Suprapubic skin (tissue), 4 donors: ENCODE measurements around the gene MALT1.

ENCODE experiments used
- POLR2A ChIP-seq, 2 donors: fragments of 450-650 bp; IDR thresholded peaks; one replicate each; pipeline ENCODE4 v1.6.1; 2017; ENCODE audit warnings: antibody characterized with exemption in 2 of 2, mild to moderate bottlenecking in 2 of 2, moderate library complexity in 2 of 2
- POLR2AphosphoS5 ChIP-seq, 3 donors: sonication (generic); formaldehyde crosslinking; IDR thresholded peaks; one replicate each; pipeline ENCODE4 v1.6.1; 2017; ENCODE audit warnings: antibody characterized with exemption in 3 of 3
- TF ChIP-seq, protein P1 (sequence below), 2 donors: fragments of 200-600 bp in 1 of 2; fragments of 450-650 bp in 1 of 2; sonication (generic) in 1 of 2; IDR thresholded peaks; one replicate each; pipeline ENCODE4 v1.5.1; 2016 to 2019; ENCODE audit warnings: antibody characterized with exemption in 2 of 2, mild to moderate bottlenecking in 1 of 2, moderate library complexity in 1 of 2

DNA sequence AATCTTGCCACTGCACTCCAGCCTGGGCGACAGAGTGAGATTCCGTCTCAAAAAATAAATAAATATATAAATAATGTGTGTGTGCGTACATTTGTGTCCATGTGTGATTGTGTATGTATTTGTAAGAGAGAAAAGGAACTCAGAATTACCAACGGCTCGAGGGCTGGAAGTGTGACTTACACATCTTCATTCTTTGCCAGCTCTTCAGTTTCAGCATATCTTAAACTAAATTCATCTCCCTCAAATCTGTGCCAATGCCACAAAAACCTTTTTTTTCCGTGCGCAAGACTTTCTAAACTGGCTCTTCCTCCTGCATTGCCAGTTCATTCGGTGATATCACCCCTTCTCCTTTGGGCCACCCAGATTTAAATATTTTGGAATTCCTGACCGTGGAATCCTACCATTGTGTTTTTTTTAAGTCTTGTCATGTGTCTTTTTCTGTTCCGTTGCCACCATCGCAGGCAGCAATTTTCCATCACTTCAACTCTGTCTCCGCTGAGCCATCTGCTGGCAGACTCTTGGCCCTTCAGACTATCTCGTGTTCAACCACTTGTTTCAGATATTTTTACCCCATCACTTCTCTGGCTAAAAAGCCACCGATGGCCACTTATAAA is 116.4 kb downstream of the MALT1 start:
- TF ChIP-seq, protein P1, sequence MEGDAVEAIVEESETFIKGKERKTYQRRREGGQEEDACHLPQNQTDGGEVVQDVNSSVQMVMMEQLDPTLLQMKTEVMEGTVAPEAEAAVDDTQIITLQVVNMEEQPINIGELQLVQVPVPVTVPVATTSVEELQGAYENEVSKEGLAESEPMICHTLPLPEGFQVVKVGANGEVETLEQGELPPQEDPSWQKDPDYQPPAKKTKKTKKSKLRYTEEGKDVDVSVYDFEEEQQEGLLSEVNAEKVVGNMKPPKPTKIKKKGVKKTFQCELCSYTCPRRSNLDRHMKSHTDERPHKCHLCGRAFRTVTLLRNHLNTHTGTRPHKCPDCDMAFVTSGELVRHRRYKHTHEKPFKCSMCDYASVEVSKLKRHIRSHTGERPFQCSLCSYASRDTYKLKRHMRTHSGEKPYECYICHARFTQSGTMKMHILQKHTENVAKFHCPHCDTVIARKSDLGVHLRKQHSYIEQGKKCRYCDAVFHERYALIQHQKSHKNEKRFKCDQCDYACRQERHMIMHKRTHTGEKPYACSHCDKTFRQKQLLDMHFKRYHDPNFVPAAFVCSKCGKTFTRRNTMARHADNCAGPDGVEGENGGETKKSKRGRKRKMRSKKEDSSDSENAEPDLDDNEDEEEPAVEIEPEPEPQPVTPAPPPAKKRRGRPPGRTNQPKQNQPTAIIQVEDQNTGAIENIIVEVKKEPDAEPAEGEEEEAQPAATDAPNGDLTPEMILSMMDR (IDR thresholded peaks at IDR 0.05), result no peak
- no peak for TF ChIP-seq POLR2A (IDR thresholded peaks at IDR 0.05)
- TF ChIP-seq POLR2AphosphoS5 (IDR thresholded peaks at IDR 0.05), result no peak
